Thyroid gland (tissue), 4 donors: Measurements from ENCODE around the gene ADO.

Experiments
- CTCF ChIP-seq, 6 experiments: fragments of 200-600 bp in 3 of 6; fragments of 450-650 bp in 3 of 6; sonication (generic) in 3 of 6; IDR thresholded peaks; one replicate each; pipeline ENCODE4 v1.5.1; 2016 to 2019; ENCODE audit warnings: antibody characterized with exemption in 6 of 6, mild to moderate bottlenecking in 2 of 6, inconsistent platforms in 1 of 6, moderate library complexity in 1 of 6
- POLR2A ChIP-seq, 2 donors: fragments of 450-650 bp; IDR thresholded peaks; one replicate each; pipeline ENCODE4 v1.6.1; 2017; ENCODE audit warnings: antibody characterized with exemption in 2 of 2, mild to moderate bottlenecking in 2 of 2, moderate library complexity in 1 of 2

- TF ChIP-seq POLR2A (IDR thresholded peaks at IDR 0.05), result no peak
- no peak for TF ChIP-seq CTCF (IDR thresholded peaks at IDR 0.05)
Observed at GRCh38 chr10:62856021-62856420, 51.5 kb downstream of the ADO start.
